GM15510 (cell line): ENCODE data around the gene TCIRG1.

Source experiments
- POLR2A ChIP-seq: IDR thresholded peaks from 3 replicates; pipeline ENCODE4 v1.6.1; 2011; ENCODE audit warnings: borderline replicate concordance; ENCODE audit not compliant: insufficient read length; ENCODE audit errors: extremely low read depth

Gene TCIRG1

DNA sequence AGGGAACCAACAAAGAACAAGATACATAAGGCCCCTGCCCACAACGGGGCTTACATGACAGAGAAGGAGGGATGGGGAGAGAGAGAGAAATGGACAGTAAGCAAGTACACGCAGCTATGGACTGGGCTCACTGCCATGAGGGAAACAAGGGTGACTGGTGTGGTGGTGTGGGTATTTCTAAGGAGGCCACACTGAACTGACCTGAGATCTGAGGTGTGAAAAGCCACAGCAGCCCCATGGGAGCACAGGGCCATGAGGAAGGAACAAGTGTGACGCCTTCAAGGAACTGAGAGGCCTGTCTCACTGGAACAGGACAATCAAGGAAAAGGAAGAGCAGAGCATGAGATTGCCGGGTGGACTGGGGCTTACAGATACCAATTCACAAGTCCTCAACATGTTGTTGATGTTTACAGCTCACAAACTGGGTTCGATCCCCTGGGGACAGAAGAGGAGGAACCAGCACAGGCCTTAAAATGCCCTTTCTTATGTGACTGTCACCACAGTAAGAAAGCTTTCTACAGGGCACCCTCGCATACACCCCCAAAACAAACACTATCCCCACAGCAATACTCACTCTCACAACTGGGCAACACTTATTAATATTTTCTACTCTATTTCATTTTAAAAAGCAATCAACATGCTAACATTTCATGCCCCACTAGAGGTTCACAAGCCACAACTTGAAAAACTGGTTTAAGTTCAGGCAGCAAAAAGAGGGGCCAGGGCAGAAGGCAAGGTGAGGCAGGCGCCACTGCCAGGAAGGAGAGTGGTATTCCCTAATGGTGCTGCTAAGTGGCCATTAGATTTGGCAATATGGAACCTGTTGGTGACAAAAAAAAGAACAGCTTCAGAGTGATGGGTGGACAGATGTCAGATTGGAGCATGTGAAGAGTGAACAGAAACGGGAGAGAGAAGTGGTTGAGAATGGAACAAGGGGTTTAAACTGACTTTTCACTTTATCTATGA lies 39.1 kb downstream of the TCIRG1 start:
- no peak for TF ChIP-seq POLR2A

GRCh38 chr11:68080860-68081259 lies 42.0 kb downstream of the TCIRG1 start:
- no peak for TF ChIP-seq POLR2A

DNA sequence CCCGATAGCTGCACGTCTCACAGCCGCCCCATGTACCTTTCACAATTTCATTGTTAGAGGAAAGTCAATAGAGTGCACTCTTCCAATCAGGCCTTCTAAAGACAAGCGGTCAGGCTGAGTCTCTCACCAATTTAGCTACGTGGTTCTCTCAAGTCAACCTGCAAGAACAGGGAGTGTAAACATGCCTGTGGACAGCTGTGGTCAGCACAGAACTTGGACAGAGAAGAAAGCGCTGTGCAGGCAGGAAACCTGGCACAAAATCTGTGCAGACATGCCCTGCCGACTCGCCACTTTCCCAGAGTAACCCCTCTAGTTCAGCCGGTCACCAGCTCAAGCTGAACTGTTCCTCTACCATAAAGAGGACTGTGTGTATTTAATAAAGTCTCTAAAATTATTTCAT lies 42.9 kb downstream of the TCIRG1 start:
- TF ChIP-seq POLR2A, result no peak

- TF ChIP-seq POLR2A, result no peak
Measured at GRCh38 chr11:68082481-68082880, 43.7 kb downstream of the TCIRG1 start.

GRCh38 chr11:68083517-68083916 lies 44.7 kb downstream of the TCIRG1 start:
- TF ChIP-seq POLR2A, result no peak

- no peak for TF ChIP-seq POLR2A
Measured at GRCh38 chr11:68089679-68090078, 50.9 kb downstream of the TCIRG1 start.

DNA sequence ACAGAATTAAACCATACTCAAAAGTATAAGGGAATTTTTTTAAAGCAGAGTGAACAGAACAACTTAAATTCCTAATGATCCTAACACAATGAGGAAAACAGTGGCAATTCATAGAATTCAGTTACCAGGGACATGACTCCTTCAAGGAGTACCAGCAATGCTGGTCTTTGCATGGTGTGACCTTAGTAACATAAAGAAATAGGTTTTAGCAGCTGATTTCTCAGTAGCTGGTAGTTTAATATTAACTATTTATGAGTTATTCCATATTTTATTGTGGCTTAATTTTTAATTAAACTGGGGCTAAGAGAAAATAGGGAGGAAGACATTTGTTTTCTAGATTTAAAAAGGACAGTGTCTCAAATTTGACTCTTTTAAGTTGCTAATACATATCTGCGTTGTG lies 51.5 kb downstream of the TCIRG1 start:
- TF ChIP-seq POLR2A, result no peak

DNA sequence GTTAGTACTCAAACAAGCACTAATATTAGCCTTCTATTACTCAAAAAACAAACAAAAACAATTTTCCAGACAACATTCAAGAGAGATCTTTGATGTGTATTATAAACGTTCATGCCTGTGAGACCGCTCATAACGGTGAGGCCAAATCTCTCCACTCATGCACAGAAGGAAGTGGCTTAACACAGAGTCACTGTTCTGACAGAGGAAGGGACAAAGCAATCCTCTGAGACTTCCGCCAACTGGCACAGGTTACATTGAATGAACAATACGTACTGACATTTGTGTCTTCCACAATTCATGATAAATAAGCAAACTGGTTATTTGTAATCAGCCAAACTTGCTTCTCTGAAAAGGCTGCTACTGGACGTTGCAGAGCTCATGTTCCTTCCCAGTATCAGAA lies 51.9 kb downstream of the TCIRG1 start:
- TF ChIP-seq POLR2A, result no peak

- TF ChIP-seq POLR2A, result no peak
Measured at GRCh38 chr11:68092411-68092810, 53.6 kb downstream of the TCIRG1 start.

- no peak for TF ChIP-seq POLR2A
Measured at GRCh38 chr11:68093565-68093964, 54.7 kb downstream of the TCIRG1 start.

GRCh38 chr11:68096962-68097361 lies 58.1 kb downstream of the TCIRG1 start:
- no peak for TF ChIP-seq POLR2A

DNA sequence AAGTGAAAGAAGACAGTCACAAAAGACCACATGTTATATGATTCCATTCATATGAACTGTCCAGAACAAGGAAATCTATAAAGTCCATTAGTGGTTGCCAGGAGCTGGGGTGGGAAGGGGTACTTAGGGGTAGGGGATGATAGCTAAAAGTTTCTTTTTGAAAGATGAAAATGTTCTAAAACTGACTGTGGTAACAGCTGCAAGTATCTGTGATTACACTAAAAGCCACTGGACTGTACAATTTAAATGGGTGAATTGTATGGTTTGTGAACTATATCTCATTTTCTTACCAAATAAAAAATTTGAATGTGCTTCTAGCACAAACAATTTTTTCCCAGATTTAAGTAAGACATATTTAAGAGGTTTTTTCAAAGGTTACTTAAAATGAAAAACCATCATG lies 60.2 kb downstream of the TCIRG1 start:
- TF ChIP-seq POLR2A, result no peak

DNA sequence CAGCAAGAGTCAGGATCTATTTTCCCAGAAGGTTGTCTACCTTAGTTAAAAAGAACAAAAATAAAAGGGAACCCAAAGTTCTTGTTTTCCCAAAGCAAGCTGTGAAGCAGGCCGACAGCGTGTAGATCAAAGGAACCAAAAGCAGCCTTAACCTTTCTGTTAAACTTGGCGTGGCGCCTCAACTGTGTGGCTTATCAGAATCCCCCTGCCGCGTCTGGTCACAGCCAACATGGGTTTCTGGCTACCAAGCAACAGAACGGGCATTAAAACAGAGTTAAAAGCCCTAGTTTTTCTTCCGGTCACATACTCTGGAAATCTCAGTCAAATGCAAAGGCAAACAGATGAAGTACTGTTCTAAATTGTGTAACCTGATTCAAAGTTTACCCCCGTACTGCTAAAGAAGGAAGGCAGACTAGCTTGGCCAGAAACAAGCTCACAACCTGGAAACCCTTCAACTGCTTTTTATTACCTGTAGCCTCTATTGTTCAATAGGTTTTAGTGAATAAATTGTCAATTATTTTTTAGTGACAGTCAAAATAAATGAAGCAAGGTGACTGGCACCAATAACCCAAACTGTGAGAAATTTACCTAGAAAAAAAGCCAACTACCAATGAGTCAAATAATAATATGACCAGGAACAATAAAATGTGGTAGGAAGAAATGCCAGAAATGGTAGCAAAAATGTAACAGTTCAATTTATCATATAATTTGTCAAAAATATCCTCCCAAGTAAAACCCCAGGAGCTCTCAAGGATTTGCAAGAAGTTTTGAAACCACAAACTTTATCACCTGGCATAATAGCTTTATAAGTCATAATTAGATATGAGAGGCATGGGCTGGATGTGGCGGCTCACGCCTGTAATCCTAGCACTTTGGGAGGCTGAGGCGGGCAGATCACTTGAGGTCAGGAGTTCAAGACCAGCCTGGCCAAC lies 60.9 kb downstream of the TCIRG1 start:
- no peak for TF ChIP-seq POLR2A
